ENCODE measurements around the gene CDC42BPB.

DNA sequence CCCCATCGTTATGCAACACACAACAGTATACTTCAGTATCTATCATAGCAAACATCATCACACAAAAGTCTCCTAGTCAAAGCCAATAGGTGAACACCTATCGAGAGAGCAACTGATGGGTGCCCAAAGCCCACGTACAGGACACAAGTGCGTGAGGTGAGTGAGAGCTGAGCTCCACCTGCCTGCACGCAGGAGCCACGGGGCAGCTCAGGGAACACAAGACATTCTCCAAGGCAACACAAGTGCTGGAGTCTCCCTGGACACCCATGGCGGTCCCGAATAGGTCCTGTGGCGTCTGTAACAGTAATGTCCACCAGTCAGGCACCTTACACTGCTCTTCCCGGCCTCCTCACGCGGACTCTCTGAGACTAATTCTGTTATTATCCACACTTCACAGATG is 44.3 kb downstream of the CDC42BPB start:
- TF ChIP-seq, protein P1, sequence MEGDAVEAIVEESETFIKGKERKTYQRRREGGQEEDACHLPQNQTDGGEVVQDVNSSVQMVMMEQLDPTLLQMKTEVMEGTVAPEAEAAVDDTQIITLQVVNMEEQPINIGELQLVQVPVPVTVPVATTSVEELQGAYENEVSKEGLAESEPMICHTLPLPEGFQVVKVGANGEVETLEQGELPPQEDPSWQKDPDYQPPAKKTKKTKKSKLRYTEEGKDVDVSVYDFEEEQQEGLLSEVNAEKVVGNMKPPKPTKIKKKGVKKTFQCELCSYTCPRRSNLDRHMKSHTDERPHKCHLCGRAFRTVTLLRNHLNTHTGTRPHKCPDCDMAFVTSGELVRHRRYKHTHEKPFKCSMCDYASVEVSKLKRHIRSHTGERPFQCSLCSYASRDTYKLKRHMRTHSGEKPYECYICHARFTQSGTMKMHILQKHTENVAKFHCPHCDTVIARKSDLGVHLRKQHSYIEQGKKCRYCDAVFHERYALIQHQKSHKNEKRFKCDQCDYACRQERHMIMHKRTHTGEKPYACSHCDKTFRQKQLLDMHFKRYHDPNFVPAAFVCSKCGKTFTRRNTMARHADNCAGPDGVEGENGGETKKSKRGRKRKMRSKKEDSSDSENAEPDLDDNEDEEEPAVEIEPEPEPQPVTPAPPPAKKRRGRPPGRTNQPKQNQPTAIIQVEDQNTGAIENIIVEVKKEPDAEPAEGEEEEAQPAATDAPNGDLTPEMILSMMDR (IDR thresholded peaks at IDR 0.05; ENCODE audit: low read length), result no peak
- TF ChIP-seq EZH2 (optimal IDR thresholded peaks at IDR 0.05; ENCODE audit: low read depth, low read length) (no peak), EZH2phosphoT487 (IDR thresholded peaks at IDR 0.05; ENCODE audit: low read length) (no peak)
